Activated CD4-positive, alpha-beta memory T cell treated with anti-CD3 and anti-CD28 coated beads for 36 hours (primary cell): ENCODE data around the gene PLBD2. TPM values are rescaled to one million over a fixed set of nuclear protein-coding genes. Genes with fewer than 3 reads are reported as not detected.

Experiments used
- CTCF ChIA-PET: fragments of 350-600 bp; sonication (Branson Sonifier 250); formaldehyde crosslinking; loops from one replicate; lab custom pipeline; 2021; ENCODE audit warnings: antibody characterized with exemption, inconsistent platforms; lab: Charles Lee
- POLR2A ChIA-PET: fragments of 350-600 bp; sonication (Branson Sonifier 250); formaldehyde crosslinking; loops from one replicate; lab custom pipeline; 2021; ENCODE audit warnings: antibody characterized with exemption; lab: Charles Lee
- DNase-seq: peaks from one replicate; pipeline ENCODE4 v3.0.0-alpha.2; 2020
- H3K27ac Mint-ChIP-seq: one replicate; pipeline ENCODE4 v1.8.0; 2021; ENCODE audit warnings: mixed read lengths
- H3K27me3 Mint-ChIP-seq: one replicate; pipeline ENCODE4 v1.8.0; 2021; ENCODE audit warnings: mixed read lengths
- H3K36me3 Mint-ChIP-seq: one replicate; pipeline ENCODE4 v1.8.0; 2021; ENCODE audit warnings: mixed read lengths
- H3K4me1 Mint-ChIP-seq: one replicate; pipeline ENCODE4 v1.8.0; 2021; ENCODE audit warnings: low read depth, mixed read lengths
- H3K4me3 Mint-ChIP-seq: one replicate; pipeline ENCODE4 v1.8.0; 2021; ENCODE audit warnings: mild to moderate bottlenecking, mixed read lengths
- H3K9me3 Mint-ChIP-seq: one replicate; pipeline ENCODE4 v1.8.0; 2021; ENCODE audit warnings: mixed read lengths
- intact Hi-C: fragments of 100-400 bp; cut with micrococcal nuclease; formaldehyde crosslinking; loops from one replicate; pipeline ENCODE4 v1.15.1; 2023
- total RNA-seq, 2 experiments: library from RNA; stranded (reverse); gene quantifications; one replicate each; pipeline ENCODE4 v1.2.3, GENCODE V29; 2021

Gene PLBD2
- total RNA-seq, 2 experiments from 2014 or later, result 18.3 to 18.8 TPM

GRCh38 chr12:113403435-113404415 lies 45.3 kb downstream of the PLBD2 start, which contains the start of gene SDS:
Gene SDS, minus strand, starts transcription at chr12:113403887. Its CDS starts 4,179 bp downstream, at chr12:113399708.
- CTCF ChIA-PET, result interaction anchor here (1.3 kb wide), 1 partner anchor 22 kb away, joined by 5 read pairs; no protein-coding TSS in a partner anchor
- DNase-seq, result no peak
- Mint-ChIP-seq H3K4me3 (no peak within 1 kb of the TSS), H3K27me3 (no peaks in the 10 kb centered on the region), H3K36me3 (no peaks in the 10 kb centered on the region), H3K27ac (no peak within 1 kb of the TSS), H3K4me1 (no peaks in the 10 kb centered on the region), H3K9me3 (no peaks in the 10 kb centered on the region)
- intact Hi-C loops, result no loop called here
- POLR2A ChIA-PET, result no interaction called here

GRCh38 chr12:113405694-113406093 lies 47.3 kb downstream of the PLBD2 start:
- DNase-seq, result no peak
- Mint-ChIP-seq H3K9me3 (no peaks in the 10 kb centered on the region), H3K27me3 (peaks cover 4% of the 10 kb centered on the region), H3K36me3 (no peaks in the 10 kb centered on the region), H3K27ac (no peak overlapping the region), H3K4me1 (no peaks in the 10 kb centered on the region), H3K4me3 (no peak overlapping the region)
- intact Hi-C loops, result no loop called here
- ChIA-PET CTCF (interaction anchor here (1.0 to 1.4 kb wide), 2 partner anchors 18 to 231 kb away, joined by 3 read pairs; no protein-coding TSS in a partner anchor), POLR2A (no interaction called here)

GRCh38 chr12:113407931-113408600 lies 49.7 kb downstream of the PLBD2 start:
- H3K4me1 Mint-ChIP-seq, result no peaks in the 10 kb centered on the region
- H3K4me3 Mint-ChIP-seq, result no peak overlapping the region
- intact Hi-C loops, result no loop called here
- H3K27me3 Mint-ChIP-seq, result peaks cover 5% of the 10 kb centered on the region
- POLR2A ChIA-PET, result no interaction called here
- H3K36me3 Mint-ChIP-seq, result no peaks in the 10 kb centered on the region
- DNase-seq, result no peak
- H3K9me3 Mint-ChIP-seq, result no peaks in the 10 kb centered on the region
- CTCF ChIA-PET, result interaction anchor here (0.6 to 1.1 kb wide), 2 partner anchors 17 to 1322 kb away, joined by 5 to 6 read pairs; no protein-coding TSS in a partner anchor
- no peak overlapping the region for H3K27ac Mint-ChIP-seq

GRCh38 chr12:113408756-113409298 lies 50.4 kb downstream of the PLBD2 start:
- CTCF ChIA-PET, result interaction anchor here (2.2 kb wide), 1 partner anchor 16 kb away, joined by 10 read pairs; no protein-coding TSS in a partner anchor
- H3K4me1 Mint-ChIP-seq, result no peaks in the 10 kb centered on the region

DNA sequence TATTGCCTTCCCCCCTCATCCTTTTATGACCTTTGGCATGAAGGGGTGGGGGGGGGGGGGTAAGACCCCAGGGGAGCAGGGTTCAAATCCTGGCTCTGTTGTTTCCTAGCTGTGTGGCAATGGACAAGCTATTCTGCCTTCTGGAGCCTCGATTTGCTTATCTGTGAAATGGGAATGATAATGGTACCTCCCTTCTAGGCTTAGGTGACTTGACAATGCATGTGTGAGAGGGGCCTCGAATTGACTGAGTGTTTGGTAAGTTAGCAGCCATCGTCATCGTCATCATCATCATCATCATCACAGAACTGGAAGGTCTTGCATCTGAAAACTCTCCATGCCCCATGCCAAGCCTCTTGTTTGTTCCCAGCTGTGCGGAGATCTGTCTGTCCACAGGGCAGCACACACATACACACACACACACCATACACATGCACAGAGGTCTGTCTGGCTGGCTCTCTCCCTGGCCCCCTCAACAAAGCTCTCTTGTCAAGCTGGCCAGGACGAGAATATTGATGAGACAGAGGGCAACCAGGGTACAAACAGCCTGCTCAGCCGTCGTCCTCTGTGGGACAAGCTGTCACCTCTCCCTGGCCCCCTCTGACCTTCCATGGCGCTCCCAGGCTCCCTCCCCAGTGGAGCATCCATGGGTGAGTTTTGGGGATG lies 51.2 kb downstream of the PLBD2 start:
- Mint-ChIP-seq H3K4me3 (no peak overlapping the region), H3K36me3 (no peaks in the 10 kb centered on the region), H3K4me1 (no peaks in the 10 kb centered on the region), H3K9me3 (no peaks in the 10 kb centered on the region), H3K27me3 (peaks cover 5% of the 10 kb centered on the region), H3K27ac (no peak overlapping the region)
- CTCF ChIA-PET, result interaction anchor here (2.2 kb wide), 1 partner anchor 16 kb away, joined by 10 read pairs; no protein-coding TSS in a partner anchor
- intact Hi-C loops, result no loop called here
- no peak for DNase-seq
- POLR2A ChIA-PET, result no interaction called here

More at GRCh38 chr12:113408756-113409298, 50.4 kb downstream of the PLBD2 start:
- Mint-ChIP-seq H3K36me3 (no peaks in the 10 kb centered on the region), H3K27ac (no peak overlapping the region), H3K4me3 (no peak overlapping the region), H3K9me3 (no peaks in the 10 kb centered on the region), H3K27me3 (peaks cover 5% of the 10 kb centered on the region)
- POLR2A ChIA-PET, result no interaction called here
- intact Hi-C loops, result no loop called here
- DNase-seq, result no peak

DNA sequence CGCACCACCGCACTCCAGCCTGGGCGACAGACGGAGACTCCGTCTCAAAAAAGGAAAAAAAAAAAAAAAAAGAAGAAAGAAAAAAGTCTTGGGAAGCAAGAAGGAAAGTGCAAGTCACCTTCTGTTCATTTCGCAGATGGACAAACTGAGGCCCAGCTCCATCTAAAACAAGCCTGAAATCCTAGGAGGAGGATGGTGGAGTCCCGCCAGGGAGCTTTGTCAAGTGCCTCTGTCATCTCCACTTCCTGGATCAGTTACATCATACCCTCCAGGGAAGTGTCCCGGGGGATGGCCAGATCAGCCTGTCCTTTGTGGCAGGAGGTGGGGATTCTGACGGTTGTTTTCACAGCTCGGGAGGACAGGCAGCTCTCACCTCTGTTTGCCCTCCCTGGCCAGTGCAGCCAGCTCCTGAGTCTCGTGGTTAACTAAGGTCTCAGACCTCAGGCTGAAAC lies 55.1 kb downstream of the PLBD2 start:
- no peaks in the 10 kb centered on the region for H3K4me1 Mint-ChIP-seq
- H3K36me3 Mint-ChIP-seq, result no peaks in the 10 kb centered on the region
- no peaks in the 10 kb centered on the region for H3K9me3 Mint-ChIP-seq
- H3K27me3 Mint-ChIP-seq, result peaks cover 8% of the 10 kb centered on the region
- no peak for DNase-seq
- POLR2A ChIA-PET, result no interaction called here
- H3K4me3 Mint-ChIP-seq, result no peak overlapping the region
- no peak overlapping the region for H3K27ac Mint-ChIP-seq
- CTCF ChIA-PET, result interaction anchor here (2.5 kb wide), 1 partner anchor 12 kb away, joined by 14 read pairs; no protein-coding TSS in a partner anchor
- intact Hi-C loops, result no loop called here

- POLR2A ChIA-PET, result no interaction called here
- intact Hi-C loops, result no loop called here
- no peaks in the 10 kb centered on the region for H3K36me3 Mint-ChIP-seq
- no peaks in the 10 kb centered on the region for H3K4me1 Mint-ChIP-seq
- no peak overlapping the region for H3K4me3 Mint-ChIP-seq
- CTCF ChIA-PET, result interaction anchor here (1.4 to 2.5 kb wide), 2 partner anchors 10 to 48 kb away, joined by 3 to 14 read pairs; no protein-coding TSS in a partner anchor
- no peaks in the 10 kb centered on the region for H3K9me3 Mint-ChIP-seq
- H3K27me3 Mint-ChIP-seq, result peaks cover 6% of the 10 kb centered on the region
- DNase-seq, result no peak
- H3K27ac Mint-ChIP-seq, result no peak overlapping the region
These were observed 56.2 kb downstream of the PLBD2 start for GRCh38 chr12:113414519-113415038.

DNA sequence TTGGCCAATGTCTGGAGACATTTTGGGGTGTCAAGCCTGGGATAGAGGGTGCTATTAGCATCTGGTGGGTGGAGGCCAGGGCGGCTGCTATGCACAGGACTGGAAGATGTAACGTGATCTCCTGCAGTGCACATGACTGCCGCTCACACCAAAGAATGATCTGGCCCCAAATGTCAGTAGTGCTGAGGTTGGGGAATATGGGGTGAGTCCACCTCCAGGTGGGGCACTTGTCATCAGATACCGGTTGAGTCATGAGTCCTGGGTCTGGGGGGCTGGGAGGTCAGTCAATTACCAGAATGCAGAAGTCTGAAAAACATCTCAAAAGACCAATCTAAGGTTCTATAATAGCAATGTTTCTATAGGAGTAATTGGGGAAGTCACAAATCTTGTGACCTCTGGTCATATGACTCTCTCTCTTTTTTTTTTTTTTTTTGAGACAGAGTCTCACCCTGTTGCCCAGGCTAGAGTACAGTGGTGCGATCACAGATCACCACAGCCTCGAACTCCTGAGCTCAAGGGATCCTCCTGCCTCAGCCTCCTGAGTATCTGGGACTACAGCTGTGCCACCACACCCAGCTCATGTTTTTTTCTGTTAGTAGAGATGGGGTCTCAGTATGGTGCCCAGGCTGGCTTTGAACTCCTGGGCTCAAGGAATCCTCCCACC lies 57.8 kb downstream of the PLBD2 start:
- ChIA-PET POLR2A (no interaction called here), CTCF (interaction anchor here (1.4 to 1.7 kb wide), 2 partner anchors 9 to 46 kb away, joined by 3 to 6 read pairs; no protein-coding TSS in a partner anchor)
- Mint-ChIP-seq H3K9me3 (no peaks in the 10 kb centered on the region), H3K27me3 (peaks cover 4% of the 10 kb centered on the region), H3K4me1 (no peaks in the 10 kb centered on the region), H3K27ac (no peak overlapping the region), H3K36me3 (no peaks in the 10 kb centered on the region), H3K4me3 (no peak overlapping the region)
- intact Hi-C loops, result no loop called here
- no peak for DNase-seq

DNA sequence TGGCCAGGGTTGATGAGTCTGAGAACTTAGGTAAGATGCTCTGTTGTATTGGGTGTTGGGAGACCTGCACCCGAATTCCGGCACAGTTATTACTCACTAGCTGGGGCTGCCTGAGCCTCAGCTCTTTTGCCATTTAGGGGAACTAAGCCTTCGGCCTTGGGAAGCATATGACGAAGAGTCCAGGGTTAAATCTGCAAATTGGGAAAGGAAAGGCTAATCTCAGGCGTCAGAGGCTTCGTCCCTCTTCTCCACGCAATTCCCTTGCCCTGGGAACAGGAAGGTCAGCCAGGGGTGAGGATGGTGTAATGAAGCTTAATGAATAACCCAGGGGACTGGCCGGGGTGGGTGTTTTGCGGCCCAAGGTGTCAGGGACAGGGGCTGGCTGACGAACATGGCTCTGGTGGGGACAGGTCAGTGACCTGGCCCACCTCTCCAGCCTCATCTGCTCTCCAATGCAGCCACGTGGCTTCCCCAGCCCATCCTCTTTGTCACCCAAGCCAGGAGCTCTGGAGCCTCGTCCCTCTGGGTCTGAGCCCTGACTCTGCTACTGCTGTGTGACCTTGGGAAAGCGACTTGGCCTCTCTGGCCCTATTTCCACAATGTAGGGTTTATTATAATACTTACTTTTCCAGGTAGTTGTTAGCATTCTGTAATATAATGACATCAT lies 60.0 kb downstream of the PLBD2 start:
- no peaks in the 10 kb centered on the region for H3K9me3 Mint-ChIP-seq
- intact Hi-C loops, result no loop called here
- H3K36me3 Mint-ChIP-seq, result no peaks in the 10 kb centered on the region
- no peak overlapping the region for H3K4me3 Mint-ChIP-seq
- peaks cover 9% of the 10 kb centered on the region for H3K4me1 Mint-ChIP-seq
- CTCF ChIA-PET, result no interaction called here
- no peak overlapping the region for H3K27ac Mint-ChIP-seq
- POLR2A ChIA-PET, result no interaction called here
- peaks cover 3% of the 10 kb centered on the region for H3K27me3 Mint-ChIP-seq
- DNase-seq, result no peak

GRCh38 chr12:113420996-113421595 lies 62.7 kb downstream of the PLBD2 start:
- ChIA-PET POLR2A (no interaction called here), CTCF (no interaction called here)
- intact Hi-C loops, result no loop called here

More at GRCh38 chr12:113420996-113421595, 62.7 kb downstream of the PLBD2 start:
- Mint-ChIP-seq H3K27ac (no peak overlapping the region), H3K9me3 (no peaks in the 10 kb centered on the region), H3K4me3 (no peak overlapping the region), H3K4me1 (peaks cover 9% of the 10 kb centered on the region), H3K36me3 (no peaks in the 10 kb centered on the region), H3K27me3 (peaks cover 3% of the 10 kb centered on the region)
- no peak for DNase-seq
